NCI-H446 (cell line): Measurements from ENCODE around the gene SLC66A2.
"Not testable (repeated sequence)": the region's sequence is repeated elsewhere in the genome, so short reads cannot be mapped to it uniquely, and the experiment has no call there.

Source experiments
- DNase-seq, 2 experiments: peaks; one replicate each; lab custom pipeline; 2025; lab: John Stamatoyannopoulos, UW

The SLC66A2 gene

DNA sequence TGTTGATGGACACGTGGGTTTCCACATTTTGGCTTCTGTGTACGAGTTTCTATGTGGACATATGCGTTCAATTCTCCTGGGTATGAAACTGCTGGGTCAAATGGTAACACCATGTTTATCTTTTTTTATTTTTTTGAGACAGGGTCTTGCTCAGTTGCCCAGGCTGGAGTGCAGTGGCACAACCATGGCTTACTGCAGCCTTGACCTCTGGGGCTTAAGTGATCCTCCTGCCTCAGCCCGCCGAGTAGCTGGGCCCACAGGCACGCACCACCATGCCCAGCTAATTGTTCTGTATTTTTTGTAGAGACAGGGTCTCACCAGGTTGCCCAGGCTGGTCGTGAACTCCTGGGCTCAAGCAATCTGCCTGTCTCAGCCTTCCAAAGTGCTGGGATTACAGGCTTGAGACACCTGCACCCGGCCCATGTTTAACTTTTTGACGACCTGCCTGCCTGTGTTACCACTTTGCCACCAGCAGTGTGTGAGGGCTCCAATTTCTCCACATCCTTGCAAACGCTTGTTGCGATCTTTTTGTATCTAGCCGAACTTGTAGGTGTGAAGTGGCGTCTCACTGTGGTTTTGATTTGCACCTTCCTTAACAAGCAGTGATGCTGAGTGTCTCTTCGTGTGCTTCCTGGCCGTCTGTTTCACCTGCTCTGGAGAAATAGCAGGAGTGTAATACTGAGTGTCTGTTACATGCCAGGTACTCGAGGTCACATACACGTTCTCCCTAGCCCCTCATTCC, 19.9 kb upstream of the SLC66A2 start:
- DNase-seq = no peak

GRCh38 chr18:79970419-79971133, 19.1 kb upstream of the SLC66A2 start:
- no peak for DNase-seq

- no peak for DNase-seq
Measured at GRCh38 chr18:79965119-79965902, 13.9 kb upstream of the SLC66A2 start.

GRCh38 chr18:79964330-79965118, 13.1 kb upstream of the SLC66A2 start, which contains the start of gene HSBP1L1:
Gene HSBP1L1 (plus strand): TSS chr18:79964643. CDS start chr18:79964736, 93 bp downstream.
- DNase-seq = no peak

GRCh38 chr18:79963658-79964329, 12.3 kb upstream of the SLC66A2 start:
- no peak for DNase-seq

GRCh38 chr18:79962835-79963657, 11.6 kb upstream of the SLC66A2 start:
- no peak for DNase-seq

DNA sequence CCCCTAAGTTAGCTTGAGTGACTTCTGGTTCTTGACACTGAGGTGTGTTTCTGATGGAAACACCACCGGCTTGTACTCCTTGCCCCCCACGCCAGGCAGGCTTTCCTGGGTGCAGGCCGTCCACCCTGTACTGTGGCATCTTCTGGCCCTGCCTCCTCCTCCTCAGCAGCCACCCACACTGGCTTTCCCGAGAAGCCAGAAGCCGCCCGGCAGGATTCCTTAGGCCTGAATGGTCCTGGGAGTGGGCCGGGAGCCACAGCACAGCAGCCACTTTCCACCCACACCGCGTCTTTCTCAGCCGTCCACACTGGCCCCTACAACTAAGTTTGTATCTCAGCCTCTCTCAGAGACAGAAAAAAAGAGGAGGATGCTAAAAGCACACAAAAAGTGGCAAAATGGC, 10.9 kb upstream of the SLC66A2 start:
- no peak for DNase-seq

- no peak for DNase-seq
Measured at GRCh38 chr18:79961527-79962291, 10.3 kb upstream of the SLC66A2 start.

GRCh38 chr18:79960921-79961526, 9.6 kb upstream of the SLC66A2 start:
- DNase-seq = no peak

DNA sequence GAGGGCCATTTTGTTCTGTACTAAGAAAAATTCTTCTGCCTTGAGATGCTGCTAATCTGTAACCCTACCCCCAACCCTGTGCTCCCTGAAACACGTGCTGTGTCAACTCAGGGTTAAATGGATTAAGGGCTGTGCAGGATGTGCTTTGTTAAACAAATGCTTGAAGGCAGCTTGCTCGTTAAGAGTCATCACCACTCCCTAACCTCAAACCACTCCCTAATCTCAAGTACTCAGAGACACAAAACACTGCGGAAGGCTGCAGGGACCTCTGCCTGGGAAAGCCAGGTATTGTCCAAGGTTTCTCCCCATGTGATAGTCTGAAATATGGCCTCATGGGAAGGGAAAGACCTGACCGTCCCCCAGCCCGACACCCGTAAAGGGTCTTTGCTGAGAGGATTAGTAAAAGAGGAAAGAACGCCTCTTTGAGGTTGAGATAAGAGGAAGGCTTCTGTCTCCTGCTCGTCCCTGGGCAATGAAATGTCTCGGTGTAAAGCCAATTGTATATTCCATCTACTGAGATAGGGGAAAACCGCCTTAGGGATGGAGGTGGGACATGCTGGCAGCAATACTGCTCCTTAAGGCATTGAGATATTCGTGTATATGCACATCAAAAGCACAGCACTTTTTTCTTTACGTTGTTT, 8.8 kb upstream of the SLC66A2 start:
- DNase-seq = not testable (repeated sequence)

- no peak for DNase-seq
Measured at GRCh38 chr18:79958981-79959380, 7.5 kb upstream of the SLC66A2 start.

GRCh38 chr18:79956276-79956675, 4.8 kb upstream of the SLC66A2 start:
- no peak for DNase-seq

GRCh38 chr18:79955302-79956075, 4.0 kb upstream of the SLC66A2 start:
- no peak for DNase-seq

DNA sequence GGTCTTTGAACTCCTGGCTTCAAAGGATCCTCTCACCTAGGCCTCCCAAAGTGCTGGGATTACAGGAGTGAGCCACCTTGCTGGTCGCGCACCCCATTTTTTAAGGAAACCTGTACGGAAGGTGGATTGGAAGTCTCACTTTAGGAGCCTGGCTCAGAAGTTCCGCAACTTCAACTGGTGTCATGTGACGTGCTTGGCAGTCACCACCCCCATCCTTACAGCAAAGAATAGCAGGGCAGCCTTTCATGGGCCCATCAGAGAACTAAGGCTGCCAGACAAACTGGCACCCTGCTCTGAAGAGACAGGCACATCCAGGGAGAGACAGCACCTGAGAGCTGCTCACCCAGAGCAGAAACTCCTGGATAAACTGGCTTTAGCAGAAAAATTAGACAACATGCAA, 3.3 kb upstream of the SLC66A2 start:
- DNase-seq = no peak

DNA sequence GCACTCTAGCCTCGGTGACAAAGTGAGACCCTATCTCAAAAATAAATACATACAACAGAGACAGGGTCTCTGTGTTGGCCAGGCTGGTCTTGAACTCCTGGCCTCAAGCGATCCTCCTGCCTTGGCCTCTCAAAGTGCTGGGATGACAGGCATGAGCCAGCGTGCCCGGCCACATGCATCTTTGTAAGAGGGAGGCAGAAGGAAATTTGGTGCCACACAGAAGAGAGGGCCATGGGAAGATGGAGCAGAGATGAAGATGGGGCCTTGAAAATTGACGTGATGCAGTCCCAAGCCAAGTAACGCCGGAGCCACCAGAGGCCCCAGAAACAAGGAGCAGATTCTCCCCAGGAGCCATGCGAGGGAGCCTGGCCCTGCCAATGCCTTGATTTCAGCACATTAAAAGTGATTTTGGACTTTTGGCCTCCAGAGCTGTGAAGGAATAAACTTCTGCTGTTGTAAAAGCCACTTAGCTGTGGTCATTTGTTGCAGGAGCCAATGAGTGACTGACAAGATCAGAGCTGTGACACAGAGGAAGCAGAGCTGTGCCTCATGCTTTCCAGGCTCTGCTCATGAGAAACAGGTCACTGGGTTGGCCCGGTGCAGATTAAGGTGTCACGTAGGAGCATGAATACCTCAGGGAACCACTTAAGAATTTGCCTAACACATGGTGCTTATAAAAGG, 2.7 kb upstream of the SLC66A2 start:
- DNase-seq = no peak

- no peak for DNase-seq
Measured at GRCh38 chr18:79952996-79953559, 1.6 kb upstream of the SLC66A2 start.

GRCh38 chr18:79952456-79952995, 1.1 kb upstream of the SLC66A2 start:
- no peak for DNase-seq
